AG08396 (cell line): Measurements from ENCODE around the gene RYR1.
A peak's percentile ranks its signal among the peaks of the same experiment; 100 is the strongest.
"Not testable (repeated sequence)": the region's sequence is repeated elsewhere in the genome, so short reads cannot be mapped to it uniquely, and the experiment has no call there.

ENCODE experiments used
- DNase-seq: peaks from one replicate; pipeline ENCODE4 v3.0.0; 2012; ENCODE audit warnings: low spot score, mixed read lengths

Gene RYR1

GRCh38 chr19:38400361-38400760, 33.1 kb upstream of the RYR1 start:
- no peak for DNase-seq

GRCh38 chr19:38401148-38401547, 32.3 kb upstream of the RYR1 start:
- no peak for DNase-seq

GRCh38 chr19:38402623-38402966, 30.9 kb upstream of the RYR1 start:
- DNase-seq: no peak

DNA sequence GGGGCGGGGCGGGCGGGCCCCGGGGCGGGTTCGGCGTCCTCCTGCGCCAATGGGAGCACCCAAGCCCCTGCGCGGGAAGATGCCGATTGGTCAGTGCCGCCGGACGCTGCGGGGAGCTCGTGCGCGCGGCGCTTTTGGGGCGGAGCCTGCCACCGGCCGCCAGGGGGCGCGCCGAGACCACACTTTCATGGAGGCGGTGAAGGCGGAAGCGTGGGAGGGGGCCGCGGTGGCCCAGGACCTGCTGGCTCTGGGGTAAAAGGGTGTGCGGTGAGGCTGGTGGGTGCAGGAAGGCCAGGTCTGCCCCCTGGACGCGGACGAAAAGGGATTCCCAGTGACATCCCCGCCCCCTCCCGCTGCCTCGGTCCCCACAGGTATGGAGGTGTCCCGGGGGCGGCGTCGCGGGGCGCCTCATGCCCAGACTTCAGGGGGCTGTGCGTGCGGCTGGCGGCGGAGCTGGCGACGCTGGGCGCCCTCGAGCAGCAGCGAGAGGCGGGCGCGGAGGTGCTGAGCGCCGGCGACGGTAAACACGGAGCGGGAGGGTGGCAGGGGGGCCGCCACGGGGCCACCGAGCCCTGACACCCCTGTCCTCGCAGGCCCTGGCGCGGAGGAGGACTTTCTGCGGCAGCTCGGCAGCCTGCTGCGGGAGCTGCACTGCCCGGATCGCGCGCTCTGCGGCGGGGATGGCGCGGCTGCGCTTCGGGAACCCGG, 30.4 kb upstream of the RYR1 start, which contains the start of gene FAM98C:
FAM98C (plus strand) TSS at position 127 of the 708 bp plus-strand sequence; CDS start at position 188, 61 bp downstream.
- DNase-seq: peak; percentile 100

GRCh38 chr19:38404858-38405257, 28.6 kb upstream of the RYR1 start:
- DNase-seq: no peak

DNA sequence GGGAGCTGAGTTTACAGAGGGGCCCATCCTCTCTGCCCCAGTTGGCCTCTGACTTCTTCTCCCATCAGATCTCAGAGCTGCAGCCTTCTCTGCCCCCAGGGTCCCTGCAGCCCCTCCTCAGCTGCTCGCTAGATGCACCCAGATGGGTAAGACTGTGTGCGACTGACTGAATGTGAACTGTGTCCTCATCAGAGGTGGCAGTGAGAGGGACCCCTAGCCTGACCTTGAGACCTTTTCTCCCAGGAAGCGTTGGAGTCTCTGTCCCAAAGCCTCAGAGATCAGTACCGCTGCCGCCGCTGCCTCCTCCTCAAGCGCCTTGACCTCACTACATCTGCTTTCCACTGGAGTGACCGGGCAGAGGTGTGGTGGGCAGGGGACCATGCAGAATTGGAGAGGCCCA, 28.2 kb upstream of the RYR1 start:
- no peak for DNase-seq

DNA sequence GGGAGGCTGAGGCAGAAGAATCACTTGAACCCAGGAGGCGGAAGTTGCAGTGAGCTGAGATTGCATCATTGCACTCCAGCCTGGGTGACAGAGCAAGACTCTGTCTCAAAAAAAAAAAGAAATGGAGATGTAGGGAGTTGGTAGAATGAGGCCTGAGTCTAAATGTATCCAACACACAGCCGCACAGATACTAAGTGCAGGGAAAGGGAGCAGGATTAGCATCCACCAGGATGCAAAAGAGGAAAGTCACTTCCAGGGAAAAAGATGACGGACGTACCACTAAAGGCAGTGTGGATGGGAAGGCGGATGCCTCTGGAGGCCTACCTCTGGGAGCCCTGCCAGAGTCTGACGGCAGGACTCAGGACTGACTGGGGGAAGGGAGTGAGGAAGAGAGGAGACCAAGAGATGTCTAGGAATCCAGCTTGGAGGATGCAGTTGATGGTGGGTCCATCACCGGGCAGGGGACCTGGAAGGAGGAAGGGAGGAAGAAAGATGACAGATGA, 23.8 kb upstream of the RYR1 start:
- peak; percentile 56 for DNase-seq

DNA sequence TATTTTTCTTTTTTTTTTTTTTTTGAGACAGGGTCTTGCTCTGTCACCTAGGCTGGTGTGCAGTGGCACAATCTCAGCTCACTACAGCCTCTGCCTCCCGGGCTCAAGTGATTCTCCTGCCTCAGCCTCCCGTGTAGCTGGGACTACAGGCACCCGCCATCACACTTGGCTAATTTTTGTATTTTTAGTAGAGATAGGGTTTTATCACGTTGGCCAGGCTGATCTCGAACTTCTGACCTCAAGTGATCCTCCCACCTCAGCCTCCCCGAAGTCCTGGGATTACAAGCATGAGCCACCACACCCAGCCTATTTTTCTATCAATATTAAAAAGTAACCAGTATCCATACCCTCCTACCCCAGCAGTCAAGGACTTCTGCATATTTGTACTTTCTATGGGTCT, 23.1 kb upstream of the RYR1 start:
- not testable (repeated sequence) for DNase-seq

- DNase-seq: no peak
These were observed 22.3 kb upstream of the RYR1 start for GRCh38 chr19:38411041-38411712.

- DNase-seq: not testable (repeated sequence)
These were observed 21.6 kb upstream of the RYR1 start for GRCh38 chr19:38411898-38412297.

GRCh38 chr19:38412491-38412890, 21.0 kb upstream of the RYR1 start:
- DNase-seq: no peak

DNA sequence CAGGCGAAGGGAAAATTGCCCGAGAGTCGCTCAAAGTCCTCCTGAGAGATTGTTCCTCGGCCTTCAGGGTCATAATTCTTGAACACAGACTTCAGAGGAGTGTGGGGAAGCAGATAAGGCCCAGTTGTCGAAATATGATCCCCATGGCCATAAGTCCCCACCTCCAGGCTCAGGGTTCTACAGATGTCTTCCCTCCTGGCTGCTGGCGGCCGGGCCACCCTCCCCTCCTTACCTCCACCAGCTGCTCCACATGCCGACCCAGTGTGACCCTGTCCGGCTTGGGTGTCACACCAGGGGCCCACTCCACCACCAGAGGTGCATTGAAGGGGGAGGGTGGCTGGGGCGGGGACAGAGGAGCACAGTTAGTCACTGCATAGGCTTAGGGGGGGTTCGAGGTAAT, 20.5 kb upstream of the RYR1 start:
- no peak for DNase-seq

DNA sequence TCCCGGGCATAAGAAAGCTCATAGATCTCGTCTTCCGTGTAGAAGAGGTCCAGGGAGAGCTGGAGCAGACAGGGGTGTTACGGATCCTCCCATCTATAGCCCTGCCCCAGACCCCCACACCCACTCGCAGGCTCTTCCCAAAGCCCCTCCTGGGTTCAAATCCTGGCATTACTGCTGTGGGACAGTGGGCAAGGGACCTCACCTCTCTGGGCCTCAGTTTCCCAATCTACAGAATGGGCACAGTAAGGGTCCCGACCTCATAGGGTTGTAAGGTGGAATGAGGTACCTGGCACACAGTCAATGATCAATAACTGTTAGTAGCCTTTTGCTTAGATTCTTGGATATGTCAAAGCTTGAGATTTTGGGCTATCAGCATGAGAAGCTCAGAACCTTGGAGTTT, 20.1 kb upstream of the RYR1 start:
- DNase-seq: no peak

GRCh38 chr19:38417146-38417543, 16.3 kb upstream of the RYR1 start:
- no peak for DNase-seq

DNA sequence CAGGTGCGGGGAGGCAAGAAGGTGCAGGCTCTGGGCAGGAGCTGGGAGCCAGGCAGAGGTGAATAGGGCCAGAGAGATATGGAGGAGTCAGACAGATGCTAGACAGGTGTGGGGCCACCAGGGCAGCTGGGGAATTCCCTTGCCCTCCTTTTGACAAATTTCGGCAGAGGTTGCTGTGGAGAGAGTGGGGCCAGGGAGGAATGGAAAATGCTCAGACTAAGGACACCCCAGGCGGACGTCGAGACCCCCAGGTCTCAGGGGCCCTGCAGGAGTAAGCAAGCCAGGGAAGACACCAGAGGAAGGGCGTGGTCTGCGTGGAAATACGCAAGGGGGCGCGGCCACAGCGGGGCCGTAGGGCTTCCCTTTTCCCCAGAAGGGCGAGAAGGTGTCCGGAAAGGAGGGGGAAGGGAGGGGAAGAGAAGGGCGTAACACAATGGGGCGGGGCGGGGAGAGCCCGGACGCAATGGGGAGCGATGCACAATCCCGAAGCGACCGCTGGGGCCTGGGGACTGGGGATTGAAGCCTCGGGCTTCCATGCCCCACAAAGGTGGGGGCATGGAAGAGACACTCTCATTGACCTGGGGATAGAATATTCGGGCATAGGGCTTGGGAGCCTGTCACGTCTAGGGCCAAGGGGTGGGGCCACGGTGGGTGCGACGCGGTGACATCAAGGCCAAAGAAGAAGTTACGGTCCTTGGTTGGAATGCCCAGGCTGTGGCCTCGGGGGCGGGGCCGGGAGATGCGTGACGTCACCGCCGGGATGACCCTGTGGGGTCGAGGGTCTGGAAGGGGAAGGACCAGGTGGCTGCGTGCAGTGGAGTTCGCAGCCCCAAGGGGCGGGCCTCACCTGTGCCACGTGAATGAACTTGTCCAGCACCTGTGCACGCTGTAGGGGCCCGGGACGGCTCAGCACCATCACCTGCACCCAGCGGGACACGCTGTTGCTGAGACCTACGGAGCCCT, 15.7 kb upstream of the RYR1 start:
- DNase-seq: peak; percentile 38

- DNase-seq: no peak
These were observed 12.6 kb upstream of the RYR1 start for GRCh38 chr19:38420935-38421334.

DNA sequence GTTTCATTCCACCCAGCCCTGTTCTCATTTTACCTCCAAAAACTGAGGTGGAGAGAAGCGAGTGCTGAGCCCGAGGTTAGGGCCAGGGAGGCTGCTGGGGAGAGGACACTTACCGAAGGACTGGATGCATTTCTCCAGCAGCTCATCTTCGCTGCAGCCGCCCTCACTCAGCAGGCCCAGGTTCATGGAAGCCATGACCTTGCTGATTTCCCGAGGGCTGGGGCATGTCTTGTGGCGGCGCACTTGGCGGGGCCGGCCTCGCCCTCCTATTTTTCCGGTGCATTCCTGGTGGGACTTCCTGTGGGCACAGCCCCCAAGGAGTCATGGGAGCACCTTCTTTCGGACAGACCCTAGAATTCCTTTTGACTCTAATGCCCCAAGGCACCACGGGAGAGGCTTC, 11.6 kb upstream of the RYR1 start:
- DNase-seq: no peak

DNA sequence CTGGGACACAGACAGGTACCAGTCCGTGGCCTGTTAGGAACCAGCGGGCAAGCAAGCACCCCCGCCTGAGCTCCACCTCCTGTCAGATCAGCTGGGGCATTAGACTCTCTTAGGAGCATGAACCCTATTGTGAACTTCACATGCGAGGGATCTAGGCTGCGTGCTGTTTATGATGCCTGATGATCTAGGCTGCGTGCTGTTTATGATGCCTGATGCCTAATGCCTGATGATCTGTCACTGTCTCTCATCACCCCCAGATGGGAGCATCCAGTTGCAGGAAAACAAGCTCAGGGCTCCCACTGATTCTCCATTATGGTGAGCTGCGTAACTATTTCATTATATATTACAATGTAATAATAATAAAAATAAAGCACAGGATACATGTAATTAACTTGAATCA, 11.1 kb upstream of the RYR1 start:
- no peak for DNase-seq

DNA sequence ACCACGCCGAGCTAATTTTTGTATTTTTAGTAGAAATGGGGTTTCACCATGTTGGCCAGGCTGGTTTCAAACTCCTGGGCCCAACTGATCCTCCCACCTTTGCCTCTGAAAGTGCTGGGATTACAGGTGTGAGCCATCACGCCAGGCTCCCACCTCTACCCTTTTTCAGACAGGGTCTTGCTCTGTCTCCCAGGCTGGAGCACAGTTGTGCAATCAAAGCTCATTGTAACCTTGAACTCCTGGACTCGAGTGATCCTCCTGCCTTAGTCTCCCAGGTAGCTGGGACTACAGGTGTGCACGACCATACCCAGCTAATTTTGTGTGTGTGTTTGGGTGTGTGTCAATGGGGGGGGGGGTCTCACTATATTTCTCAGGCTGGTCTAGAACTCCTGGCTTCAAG, 9.2 kb upstream of the RYR1 start:
- no peak for DNase-seq

DNA sequence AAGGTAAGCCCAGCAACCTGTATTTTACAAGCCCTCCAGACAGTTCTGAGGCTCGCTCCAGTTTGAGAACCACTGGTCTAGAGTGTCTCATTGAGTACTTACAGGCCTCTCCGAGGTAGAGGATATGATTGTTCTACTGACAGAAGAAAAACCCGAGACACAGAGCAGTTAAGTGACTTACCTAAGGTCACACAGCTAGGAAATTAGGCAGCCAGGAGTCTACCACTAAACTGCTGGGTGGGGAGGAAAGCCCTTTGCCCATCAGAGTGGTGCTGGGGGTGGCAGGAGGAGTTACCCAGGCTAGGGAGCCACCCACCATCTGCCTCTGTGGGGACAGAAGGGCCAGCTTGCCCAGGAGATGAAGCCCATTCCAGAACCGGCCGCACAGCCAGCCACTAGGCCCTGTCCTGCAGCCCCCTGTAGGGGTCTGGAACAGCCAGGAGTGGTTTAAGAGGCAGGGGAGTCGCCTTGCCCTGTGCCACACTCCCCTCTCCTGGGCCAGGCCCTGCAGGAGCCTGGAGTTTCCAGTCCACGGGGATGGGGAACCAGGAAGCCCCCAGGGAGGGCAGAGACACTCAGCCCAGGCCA, 8.2 kb upstream of the RYR1 start:
- DNase-seq: no peak

GRCh38 chr19:38425810-38426466, 7.6 kb upstream of the RYR1 start, which contains the start of gene RASGRP4:
RASGRP4 (minus strand) TSS chr19:38426219; CDS start chr19:38426091, 128 bp downstream.
- no peak for DNase-seq
